Mucosa of descending colon (tissue), 3 donors: ENCODE measurements around the gene DDX46. TPM values are rescaled to one million over a fixed set of nuclear protein-coding genes. Genes with fewer than 3 reads are reported as not detected.
A peak's percentile ranks its signal among the peaks of the same experiment; 100 is the strongest.

ENCODE experiments used
- ATAC-seq: fragments of 200-7000 bp; cut with Tn5 transposase; one replicate; pipeline ENCODE4 v1.9.1; 2020; ENCODE audit warnings: mild to moderate bottlenecking, moderate library complexity
- DNase-seq, 3 donors: peaks; one replicate each; pipeline ENCODE4 v3.0.0-alpha.2; 2020
- H3K36me3 ChIP-seq: fragments of 200-600 bp; one replicate; pipeline ENCODE4 v1.8.0; 2021; ENCODE audit warnings: low read depth, mild to moderate bottlenecking
- H3K4me1 ChIP-seq: fragments of 200-600 bp; one replicate; pipeline ENCODE4 v1.8.0; 2021; ENCODE audit warnings: low read depth, mild to moderate bottlenecking
- H3K4me3 ChIP-seq: fragments of 200-600 bp; one replicate; pipeline ENCODE4 v1.8.0; 2021; ENCODE audit warnings: mild to moderate bottlenecking
- H3K9me3 ChIP-seq: fragments of 200-600 bp; one replicate; pipeline ENCODE4 v1.8.0; 2021; ENCODE audit warnings: mild to moderate bottlenecking
- intact Hi-C, 2 donors: fragments of 100-400 bp; cut with DNase I in 1 of 2; cut with micrococcal nuclease in 1 of 2; formaldehyde crosslinking; loops; one replicate each; pipeline versions ENCODE4 v1.11.0 to v1.11.1; 2022; cut with DNase I, micrococcal nuclease
- total RNA-seq, 3 donors: library from RNA; stranded (reverse); fragmentation: NEBNext Ultra II Directional in 2 of 3; extraction: Animal tissue kit (Norgen Biotek cat#: 25700) in 2 of 3; gene quantifications; one replicate each; pipeline versions ENCODE4 v1.2.1 to v1.2.4, GENCODE V29; 2021 to 2023
- TF ChIP-seq, protein P1 (sequence below): fragments of 200-600 bp; IDR thresholded peaks from one replicate; pipeline ENCODE4 v1.8.0; 2022; ENCODE audit warnings: antibody characterized with exemption, mild to moderate bottlenecking
- donor health status: DM: no; HTN: no; CAD: no; lungs with moderate emphysema.
- donor health status: DM: no; HTN: no; CAD: no.
- donor health status: DM: no; HTN: yes; CAD: no.

DDX46 gene
- total RNA-seq, 3 donors from 2014 or later, result 40.2 to 53.2 (median 45.9) TPM

- H3K4me1 ChIP-seq, result no peaks in the 10 kb centered on the region
- ATAC-seq, result peak; percentile 8
- DNase-seq, result no peak
- TF ChIP-seq, protein P1, sequence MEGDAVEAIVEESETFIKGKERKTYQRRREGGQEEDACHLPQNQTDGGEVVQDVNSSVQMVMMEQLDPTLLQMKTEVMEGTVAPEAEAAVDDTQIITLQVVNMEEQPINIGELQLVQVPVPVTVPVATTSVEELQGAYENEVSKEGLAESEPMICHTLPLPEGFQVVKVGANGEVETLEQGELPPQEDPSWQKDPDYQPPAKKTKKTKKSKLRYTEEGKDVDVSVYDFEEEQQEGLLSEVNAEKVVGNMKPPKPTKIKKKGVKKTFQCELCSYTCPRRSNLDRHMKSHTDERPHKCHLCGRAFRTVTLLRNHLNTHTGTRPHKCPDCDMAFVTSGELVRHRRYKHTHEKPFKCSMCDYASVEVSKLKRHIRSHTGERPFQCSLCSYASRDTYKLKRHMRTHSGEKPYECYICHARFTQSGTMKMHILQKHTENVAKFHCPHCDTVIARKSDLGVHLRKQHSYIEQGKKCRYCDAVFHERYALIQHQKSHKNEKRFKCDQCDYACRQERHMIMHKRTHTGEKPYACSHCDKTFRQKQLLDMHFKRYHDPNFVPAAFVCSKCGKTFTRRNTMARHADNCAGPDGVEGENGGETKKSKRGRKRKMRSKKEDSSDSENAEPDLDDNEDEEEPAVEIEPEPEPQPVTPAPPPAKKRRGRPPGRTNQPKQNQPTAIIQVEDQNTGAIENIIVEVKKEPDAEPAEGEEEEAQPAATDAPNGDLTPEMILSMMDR, result no peak
- no peaks in the 10 kb centered on the region for H3K36me3 ChIP-seq
- intact Hi-C loops, result no loop called here
- no peak overlapping the region for H3K4me3 ChIP-seq
- no peaks in the 10 kb centered on the region for H3K9me3 ChIP-seq
Observed at GRCh38 chr5:134813407-134813806, 54.8 kb downstream of the DDX46 start.

- Histone ChIP-seq H3K4me3 (no peak overlapping the region), H3K4me1 (no peaks in the 10 kb centered on the region), H3K36me3 (no peaks in the 10 kb centered on the region), H3K9me3 (no peaks in the 10 kb centered on the region)
- intact Hi-C loops, result no loop called here
- DNase-seq, result no peak
- ATAC-seq, result no peak
- TF ChIP-seq, protein P1, result no peak
Observed at GRCh38 chr5:134813827-134814226, 55.2 kb downstream of the DDX46 start.

DNA sequence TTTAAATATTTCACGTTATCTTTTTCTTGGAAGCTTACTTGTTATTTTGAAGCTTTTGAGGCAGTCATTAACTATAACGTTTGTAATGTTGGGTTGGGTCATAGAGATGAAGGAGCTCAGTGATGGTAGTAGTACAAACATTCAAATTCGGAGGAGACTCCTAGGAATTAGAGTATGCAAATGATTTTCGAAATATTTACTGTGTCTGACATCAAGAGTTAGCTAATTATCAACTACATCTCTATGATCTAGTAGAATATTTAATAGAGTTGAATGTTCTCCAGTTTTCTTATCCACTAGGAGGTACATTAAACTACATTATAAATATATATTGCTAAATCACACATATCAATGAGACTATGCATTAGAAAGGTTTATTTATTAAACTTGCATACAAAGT, 58.4 kb downstream of the DDX46 start:
- ATAC-seq (no peak), DNase-seq (no peak)
- intact Hi-C loops, result no loop called here
- no peak overlapping the region for H3K4me3 ChIP-seq
- TF ChIP-seq, protein P1, result no peak
- no peaks in the 10 kb centered on the region for H3K9me3 ChIP-seq
- peaks cover 3% of the 10 kb centered on the region for H3K36me3 ChIP-seq
- H3K4me1 ChIP-seq, result no peaks in the 10 kb centered on the region

DNA sequence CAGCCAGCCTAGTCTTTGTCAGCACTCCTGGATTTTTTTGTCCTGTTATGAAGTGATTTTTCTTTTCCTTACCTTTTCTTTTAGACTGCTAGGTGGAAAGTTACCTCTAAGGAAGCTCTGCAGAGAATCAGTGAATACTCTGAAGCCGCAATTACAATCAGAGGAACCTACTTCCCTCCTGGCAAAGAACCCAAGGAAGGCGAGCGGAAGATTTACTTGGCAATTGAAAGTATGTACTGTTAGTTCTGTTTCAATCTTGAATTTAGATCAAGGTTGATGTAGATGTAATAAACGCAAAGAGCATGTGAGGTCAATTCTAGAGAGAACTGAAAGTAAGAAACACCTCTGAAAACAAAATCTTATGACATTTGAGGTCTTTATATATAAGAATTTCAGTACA, 60.2 kb downstream of the DDX46 start:
- Histone ChIP-seq H3K4me3 (no peak overlapping the region), H3K9me3 (no peaks in the 10 kb centered on the region), H3K4me1 (no peaks in the 10 kb centered on the region), H3K36me3 (peaks cover 3% of the 10 kb centered on the region)
- ATAC-seq, result no peak
- no peak for DNase-seq
- TF ChIP-seq, protein P1, result no peak
- intact Hi-C loops, result no loop called here

GRCh38 chr5:134819407-134819963, 60.9 kb downstream of the DDX46 start:
- peaks cover 3% of the 10 kb centered on the region for H3K36me3 ChIP-seq
- H3K9me3 ChIP-seq, result no peaks in the 10 kb centered on the region
- TF ChIP-seq, protein P1, result no peak
- H3K4me1 ChIP-seq, result no peaks in the 10 kb centered on the region
- no peak for DNase-seq
- no peak overlapping the region for H3K4me3 ChIP-seq
- ATAC-seq, result no peak
- intact Hi-C loops, result no loop called here

DNA sequence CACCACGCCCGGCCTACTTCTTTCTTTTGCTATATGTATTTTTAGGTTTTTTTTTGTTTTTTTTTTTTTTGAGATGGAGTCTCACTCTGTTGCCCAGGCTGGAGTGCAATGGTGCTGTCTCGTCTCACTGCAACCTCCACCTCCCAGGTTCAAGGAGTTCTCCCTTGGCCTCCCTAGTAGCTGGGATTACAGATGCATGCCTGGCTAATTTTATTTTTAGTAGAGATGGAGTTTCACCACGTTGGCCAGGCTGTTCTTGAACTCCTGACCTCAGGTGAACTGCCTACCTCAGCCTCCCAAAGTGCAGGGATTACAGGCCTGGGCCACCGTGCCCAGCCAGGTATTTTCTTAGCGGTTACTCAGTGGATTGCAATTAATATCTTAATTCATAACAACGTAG, 63.3 kb downstream of the DDX46 start:
- intact Hi-C loops, result no loop called here
- ATAC-seq (no peak), DNase-seq (no peak)
- peaks cover 3% of the 10 kb centered on the region for H3K36me3 ChIP-seq
- H3K4me3 ChIP-seq, result no peak overlapping the region
- no peaks in the 10 kb centered on the region for H3K4me1 ChIP-seq
- no peaks in the 10 kb centered on the region for H3K9me3 ChIP-seq
- TF ChIP-seq, protein P1, result no peak
